Spleen (tissue), 7 donors: ENCODE results near the gene COL27A1.

Source experiments
- CTCF ChIP-seq, 11 experiments: fragments of 200-600 bp in 7 of 11; fragments of 450-650 bp in 4 of 11; sonication (generic) in 4 of 11; IDR thresholded peaks in 8 of 11; conservative IDR thresholded peaks in 3 of 11; 1 replicate in 7 of 11; 2 replicates in 4 of 11; pipeline versions ENCODE4 v1.4.0 to v1.8.0; 2016 to 2021; ENCODE audit warnings: antibody characterized with exemption in 11 of 11, inconsistent platforms in 4 of 11, mild to moderate bottlenecking in 1 of 11
- POLR2A ChIP-seq, 3 donors: fragments of 450-650 bp; IDR thresholded peaks; one replicate each; pipeline ENCODE4 v1.5.1; 2017; ENCODE audit warnings: antibody characterized with exemption in 3 of 3, mild to moderate bottlenecking in 1 of 3
- donor health status: DM: no; HTN: no; CAD: no; lungs with moderate emphysema.
- donor health status: DM: no; HTN: no; CAD: no.
- donor health status: DM: no; HTN: no; CAD: no.

- TF ChIP-seq POLR2A (IDR thresholded peaks at IDR 0.05): no peak
- TF ChIP-seq CTCF (IDR thresholded peaks at IDR 0.05 in 8 of 11, conservative IDR thresholded peaks at IDR 0.05 in 3 of 11): no peak
Measured at GRCh38 chr9:114276908-114277821, 121.8 kb downstream of the COL27A1 start.
